Kidney (tissue), 14 donors: ENCODE measurements around the gene NCKIPSD. TPM values are rescaled to one million over a fixed set of nuclear protein-coding genes. Genes with fewer than 3 reads are reported as not detected.

ENCODE experiments used
- DNase-seq, 5 donors: peaks; one replicate each; pipeline ENCODE4 v3.0.0-alpha.2; 2013 to 2020
- FAIRE-seq: peaks from 2 replicates; lab custom pipeline; 2012; peaks lifted over from hg19 to GRCh38; lab: Jason Lieb, UNC
- H3K27ac ChIP-seq, 2 donors: one replicate each; pipeline ENCODE4 v1.7.0; 2013; ENCODE audit warnings: low read depth in 2 of 2, low read length in 2 of 2, inconsistent platforms in 1 of 2
- H3K27me3 ChIP-seq: one replicate; pipeline ENCODE4 v1.7.1; 2013; ENCODE audit warnings: low read length, inconsistent platforms; ENCODE audit not compliant: control insufficient read depth, insufficient read depth
- H3K36me3 ChIP-seq, 3 donors: one replicate each; pipeline versions ENCODE4 v1.7.0 to v1.7.1; 2013; ENCODE audit warnings: low read length in 3 of 3, control low read depth in 1 of 3, inconsistent platforms in 1 of 3; ENCODE audit not compliant: insufficient read depth in 3 of 3, control insufficient read depth in 2 of 3
- H3K4me1 ChIP-seq, 3 donors: one replicate each; pipeline versions ENCODE4 v1.7.0 to v1.7.1; 2013; ENCODE audit warnings: low read length in 3 of 3, inconsistent platforms in 1 of 3, low read depth in 1 of 3; ENCODE audit not compliant: control insufficient read depth in 2 of 3, insufficient read depth in 2 of 3
- H3K4me3 ChIP-seq, 3 donors: one replicate each; pipeline versions ENCODE4 v1.7.0 to v1.8.1; 2013; ENCODE audit warnings: low read length in 3 of 3, control low read depth in 1 of 3, inconsistent platforms in 1 of 3
- H3K9ac ChIP-seq, 3 donors: one replicate each; pipeline versions ENCODE4 v1.7.0 to v1.7.1; 2013; ENCODE audit warnings: low read length in 3 of 3, control low read depth in 1 of 3, inconsistent platforms in 1 of 3
- H3K9me3 ChIP-seq, 3 donors: one replicate each; pipeline versions ENCODE4 v1.7.0 to v1.7.1; 2013; ENCODE audit warnings: low read length in 3 of 3, control low read depth in 1 of 3, inconsistent platforms in 1 of 3; ENCODE audit not compliant: control insufficient read depth in 2 of 3, insufficient read depth in 1 of 3
- intact Hi-C: fragments of 100-400 bp; cut with DNase I; formaldehyde crosslinking; loops from one replicate; pipeline ENCODE4 v1.11.1; 2022
- polyA plus RNA-seq: library from polyadenylated mRNA; stranded (reverse); fragments of 350-450 nt; fragmentation: Illumina TruSeq; extraction: RNeasy Lipid Tissue Mini Kit (QIAGEN cat#74804); gene quantifications from one replicate; pipeline ENCODE4 v1.2.3, GENCODE V29; 2014; ENCODE audit warnings: low read depth, low replicate concordance; ENCODE audit not compliant: insufficient read depth
- total RNA-seq: library from RNA; stranded (reverse); fragmentation: NEBNext Ultra II Directional; extraction: Animal tissue kit (Norgen Biotek cat#: 25700); gene quantifications from one replicate; pipeline ENCODE4 v1.2.1, GENCODE V29; 2021
- TF ChIP-seq, protein P1 (sequence below): IDR thresholded peaks from 3 replicates; pipeline ENCODE4 v1.5.1; 2012; ENCODE audit warnings: mild to moderate bottlenecking, moderate library complexity, borderline replicate concordance; ENCODE audit not compliant: insufficient read depth; ENCODE audit errors: extremely low read depth
- donor health status: control.
- donor health status: control.
- donor health status: control.
- donor health status: control.
- donor health status: control.
- donor health status: DM: yes; HTN: yes; CAD: no.
- donor health status: Normal renal cell carcinoma (clear cell type).

Gene NCKIPSD
- total and polyA plus RNA-seq, 2 donors from 2014 or later = 24.0 to 31.2 TPM

DNA sequence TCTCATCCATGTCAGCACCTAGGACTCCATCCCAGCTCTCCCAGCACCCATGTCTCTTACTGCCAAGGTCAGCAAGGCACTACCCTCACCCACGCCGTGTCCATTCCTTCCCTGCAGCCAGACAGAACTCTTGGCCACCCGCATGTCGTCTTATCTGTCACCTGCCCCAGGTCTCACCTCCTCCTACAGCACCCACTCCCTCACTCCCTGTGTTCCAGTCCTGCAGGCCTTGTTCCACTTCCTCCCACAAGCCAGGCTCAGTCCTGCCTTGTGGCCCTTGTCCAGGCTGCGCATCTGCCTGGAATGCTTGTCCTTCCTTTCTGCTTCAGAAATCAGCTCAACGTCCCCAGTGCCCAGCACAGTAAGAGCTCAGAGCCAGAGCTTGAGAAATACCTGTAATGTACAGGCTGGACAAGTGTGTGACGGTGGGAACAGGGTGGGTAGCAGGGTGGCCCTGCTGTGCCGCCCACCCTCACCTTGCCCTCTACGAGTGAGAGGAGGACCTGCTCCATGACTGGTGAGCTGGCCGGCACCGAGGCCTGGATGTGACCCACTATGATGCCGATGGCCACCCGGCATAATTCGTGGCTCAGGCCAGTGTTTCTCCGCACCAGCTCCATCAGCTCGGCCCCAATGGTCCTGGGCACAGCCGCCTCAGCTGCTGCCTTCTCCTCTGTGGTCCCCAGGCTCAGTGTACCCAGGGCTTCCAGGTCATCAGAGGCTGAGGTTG is 4.7 kb downstream of the NCKIPSD start:
- DNase-seq (no peak), FAIRE-seq (no peak)
- Histone ChIP-seq H3K4me3 (no peak overlapping the region), H3K27me3 (no peaks in the 10 kb centered on the region), H3K36me3 (peaks cover 0 to 31% (median 20%) of the 10 kb centered on the region in 3 donors), H3K9me3 (no peaks in the 10 kb centered on the region), H3K4me1 (peaks cover 0 to 18% (median 8%) of the 10 kb centered on the region in 3 donors), H3K9ac (no peak overlapping the region), H3K27ac (no peak overlapping the region)
- intact Hi-C loops = no loop called here
- TF ChIP-seq, protein P1, sequence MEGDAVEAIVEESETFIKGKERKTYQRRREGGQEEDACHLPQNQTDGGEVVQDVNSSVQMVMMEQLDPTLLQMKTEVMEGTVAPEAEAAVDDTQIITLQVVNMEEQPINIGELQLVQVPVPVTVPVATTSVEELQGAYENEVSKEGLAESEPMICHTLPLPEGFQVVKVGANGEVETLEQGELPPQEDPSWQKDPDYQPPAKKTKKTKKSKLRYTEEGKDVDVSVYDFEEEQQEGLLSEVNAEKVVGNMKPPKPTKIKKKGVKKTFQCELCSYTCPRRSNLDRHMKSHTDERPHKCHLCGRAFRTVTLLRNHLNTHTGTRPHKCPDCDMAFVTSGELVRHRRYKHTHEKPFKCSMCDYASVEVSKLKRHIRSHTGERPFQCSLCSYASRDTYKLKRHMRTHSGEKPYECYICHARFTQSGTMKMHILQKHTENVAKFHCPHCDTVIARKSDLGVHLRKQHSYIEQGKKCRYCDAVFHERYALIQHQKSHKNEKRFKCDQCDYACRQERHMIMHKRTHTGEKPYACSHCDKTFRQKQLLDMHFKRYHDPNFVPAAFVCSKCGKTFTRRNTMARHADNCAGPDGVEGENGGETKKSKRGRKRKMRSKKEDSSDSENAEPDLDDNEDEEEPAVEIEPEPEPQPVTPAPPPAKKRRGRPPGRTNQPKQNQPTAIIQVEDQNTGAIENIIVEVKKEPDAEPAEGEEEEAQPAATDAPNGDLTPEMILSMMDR = no peak

DNA sequence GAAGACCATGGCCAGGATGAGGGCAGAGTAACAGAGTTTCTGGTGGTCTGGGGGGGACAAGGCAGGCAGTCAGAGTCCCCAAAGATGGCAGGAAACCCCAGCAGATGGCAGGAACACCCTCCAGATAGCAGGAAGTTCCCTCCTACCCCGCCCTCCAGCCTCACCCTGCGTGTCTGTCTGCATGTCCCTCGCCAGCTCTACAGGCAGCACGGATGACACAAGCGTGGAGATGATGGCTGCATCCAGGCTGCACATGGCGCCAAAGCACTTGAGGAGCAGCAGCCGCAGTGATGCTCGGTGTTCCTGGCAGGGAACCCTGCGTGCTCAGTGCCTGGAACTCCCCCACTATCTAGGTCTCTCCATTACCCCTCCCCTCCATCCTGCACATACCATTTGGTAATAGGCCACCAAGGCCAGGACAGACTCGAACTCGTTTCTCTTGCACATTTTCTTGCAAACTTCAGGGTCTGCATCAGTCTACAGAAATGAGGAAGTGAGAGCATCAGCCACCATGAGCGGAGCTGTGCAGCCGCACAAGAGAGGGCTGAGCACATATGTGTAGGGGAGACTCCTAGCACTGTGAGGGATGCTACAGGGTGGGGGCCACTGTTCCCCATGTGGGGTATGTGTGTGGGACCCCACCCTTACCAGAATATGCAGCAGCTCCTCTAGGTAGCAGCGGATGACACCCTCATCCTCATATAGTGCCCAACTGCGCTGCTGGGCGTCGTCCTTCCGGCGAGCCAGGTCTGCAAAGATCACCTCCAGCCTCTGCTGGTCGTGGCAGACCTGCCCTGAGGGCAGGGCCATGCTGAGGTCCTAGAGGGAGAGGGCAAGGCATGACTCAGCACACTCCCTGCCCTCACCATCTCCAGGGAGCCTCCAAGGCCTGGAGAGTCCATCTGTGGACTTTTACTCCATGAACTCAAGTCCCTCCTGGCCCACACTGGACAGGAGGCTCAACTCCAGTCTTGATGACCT is 6.0 kb downstream of the NCKIPSD start:
- DNase-seq = no peak
- intact Hi-C loops = no loop called here
- Histone ChIP-seq H3K27me3 (no peaks in the 10 kb centered on the region), H3K4me1 (peaks cover 0 to 17% (median 6%) of the 10 kb centered on the region in 3 donors), H3K27ac (no peak overlapping the region), H3K36me3 (peaks cover 0 to 33% (median 22%) of the 10 kb centered on the region in 3 donors), H3K9me3 (no peaks in the 10 kb centered on the region), H3K9ac (no peak overlapping the region), H3K4me3 (no peak overlapping the region)
- TF ChIP-seq, protein P1 = no peak
- FAIRE-seq = no peak

DNA sequence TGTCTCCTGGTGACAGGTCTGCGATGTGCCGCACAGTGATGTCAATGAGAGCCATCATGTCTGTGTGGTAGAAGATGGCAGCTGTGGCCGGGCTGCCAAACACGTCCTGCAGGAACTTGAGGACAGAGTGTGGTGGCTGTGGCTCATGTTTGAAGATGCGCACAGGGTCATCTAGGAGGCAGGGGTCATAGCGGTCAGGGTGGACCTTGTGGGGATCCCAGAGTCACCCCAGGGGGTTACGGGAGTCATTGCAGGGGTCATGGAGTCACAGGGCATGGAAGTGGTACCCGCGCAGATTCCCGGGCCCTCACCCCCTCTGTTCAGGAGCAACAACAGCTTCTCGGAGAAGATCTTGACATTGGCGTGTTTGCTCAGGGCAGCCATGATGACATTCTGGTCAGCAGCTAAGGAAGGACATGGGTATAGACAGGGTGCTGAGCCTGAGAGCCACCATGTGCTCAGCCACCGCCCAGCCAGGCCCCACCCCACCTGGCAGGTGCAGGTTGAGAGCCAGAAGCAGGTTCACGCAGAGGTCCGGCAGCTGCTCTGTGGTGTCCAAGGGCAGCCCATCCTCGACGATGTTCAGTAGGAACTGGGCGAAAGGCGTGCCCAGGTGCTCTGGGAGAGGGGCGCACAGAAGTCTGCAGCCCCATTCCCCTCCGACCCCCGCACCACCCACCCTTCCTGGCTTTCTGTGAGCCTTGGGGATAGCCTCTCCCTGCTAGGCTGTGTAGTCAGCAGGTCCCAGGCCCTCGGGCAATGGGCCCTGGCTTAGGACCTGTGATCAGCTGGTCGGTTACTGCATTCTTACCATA is 6.9 kb downstream of the NCKIPSD start:
- TF ChIP-seq, protein P1 = no peak
- Histone ChIP-seq H3K36me3 (peaks cover 0 to 33% (median 22%) of the 10 kb centered on the region in 3 donors), H3K4me3 (no peak overlapping the region), H3K9me3 (no peaks in the 10 kb centered on the region), H3K27ac (no peak overlapping the region), H3K4me1 (peaks cover 0 to 8% (median 0%) of the 10 kb centered on the region in 3 donors), H3K27me3 (no peaks in the 10 kb centered on the region), H3K9ac (no peak overlapping the region)
- DNase-seq (no peak), FAIRE-seq (no peak)
- intact Hi-C loops = no loop called here
